ENCODE results near the gene CDHR2.

- TF ChIP-seq, protein P1, sequence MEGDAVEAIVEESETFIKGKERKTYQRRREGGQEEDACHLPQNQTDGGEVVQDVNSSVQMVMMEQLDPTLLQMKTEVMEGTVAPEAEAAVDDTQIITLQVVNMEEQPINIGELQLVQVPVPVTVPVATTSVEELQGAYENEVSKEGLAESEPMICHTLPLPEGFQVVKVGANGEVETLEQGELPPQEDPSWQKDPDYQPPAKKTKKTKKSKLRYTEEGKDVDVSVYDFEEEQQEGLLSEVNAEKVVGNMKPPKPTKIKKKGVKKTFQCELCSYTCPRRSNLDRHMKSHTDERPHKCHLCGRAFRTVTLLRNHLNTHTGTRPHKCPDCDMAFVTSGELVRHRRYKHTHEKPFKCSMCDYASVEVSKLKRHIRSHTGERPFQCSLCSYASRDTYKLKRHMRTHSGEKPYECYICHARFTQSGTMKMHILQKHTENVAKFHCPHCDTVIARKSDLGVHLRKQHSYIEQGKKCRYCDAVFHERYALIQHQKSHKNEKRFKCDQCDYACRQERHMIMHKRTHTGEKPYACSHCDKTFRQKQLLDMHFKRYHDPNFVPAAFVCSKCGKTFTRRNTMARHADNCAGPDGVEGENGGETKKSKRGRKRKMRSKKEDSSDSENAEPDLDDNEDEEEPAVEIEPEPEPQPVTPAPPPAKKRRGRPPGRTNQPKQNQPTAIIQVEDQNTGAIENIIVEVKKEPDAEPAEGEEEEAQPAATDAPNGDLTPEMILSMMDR (IDR thresholded peaks at IDR 0.05 in 2 of 3, conservative IDR thresholded peaks at IDR 0.05 in 1 of 3; ENCODE audit: borderline replicate concordance in 1 of 3, insufficient read depth in 1 of 3, low read depth in 2 of 3, low read length in 2 of 3): no peak
- TF ChIP-seq ZNF274 (IDR thresholded peaks at IDR 0.05; ENCODE audit: low read depth, low read length): no peak
- no peak for TF ChIP-seq EGR1 (IDR thresholded peaks at IDR 0.05; ENCODE audit: low read depth)
- TF ChIP-seq ELF1 (IDR thresholded peaks at IDR 0.05; ENCODE audit: borderline replicate concordance, low read depth): no peak
- TF ChIP-seq RAD21 (IDR thresholded peaks at IDR 0.05; ENCODE audit: low read depth): no peak
- TF ChIP-seq, protein P2, sequence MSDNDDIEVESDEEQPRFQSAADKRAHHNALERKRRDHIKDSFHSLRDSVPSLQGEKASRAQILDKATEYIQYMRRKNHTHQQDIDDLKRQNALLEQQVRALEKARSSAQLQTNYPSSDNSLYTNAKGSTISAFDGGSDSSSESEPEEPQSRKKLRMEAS (IDR thresholded peaks at IDR 0.05): no peak
- no peak for TF ChIP-seq POLR2AphosphoS5 (IDR thresholded peaks at IDR 0.05; ENCODE audit: low read depth, low read length)
Observed at GRCh38 chr5:176644878-176645670, 95.9 kb downstream of the CDHR2 start.

Measured in HCT116 (cell line).